Sigmoid colon (tissue), 7 donors: ENCODE data around the gene DYNC1H1. TPM values are rescaled to one million over a fixed set of nuclear protein-coding genes. Genes with fewer than 3 reads are reported as not detected.

Experiments used
- DNase-seq: peaks from one replicate; pipeline ENCODE4 v3.0.0-alpha.2; 2019
- H3K27ac ChIP-seq, 4 donors: fragments of 200-600 bp; sonication (generic); one replicate each; pipeline ENCODE4 v1.5.1; 2016 to 2019; ENCODE audit warnings: mild to moderate bottlenecking in 1 of 4
- H3K27me3 ChIP-seq, 3 donors: fragments of 200-600 bp; sonication (generic); one replicate each; pipeline ENCODE4 v1.5.1; 2019; ENCODE audit warnings: mild to moderate bottlenecking in 1 of 3
- H3K36me3 ChIP-seq, 4 donors: fragments of 200-600 bp; sonication (generic); one replicate each; pipeline ENCODE4 v1.5.1; 2016 to 2019
- H3K4me1 ChIP-seq, 4 donors: fragments of 200-600 bp; sonication (generic); one replicate each; pipeline ENCODE4 v1.5.1; 2017 to 2019
- H3K4me3 ChIP-seq, 4 donors: fragments of 200-600 bp; sonication (generic); one replicate each; pipeline ENCODE4 v1.5.1; 2017 to 2019; ENCODE audit warnings: mild to moderate bottlenecking in 2 of 4, moderate library complexity in 1 of 4
- H3K9me3 ChIP-seq, 4 donors: fragments of 200-600 bp in 3 of 4; sonication (generic) in 3 of 4; one replicate each; pipeline versions ENCODE4 v1.5.1 to v1.6.1; 2013 to 2019
- CTCF ChIP-seq, 4 experiments: fragments of 450-650 bp in 3 of 4; fragments of 200-600 bp in 1 of 4; IDR thresholded peaks; one replicate each; pipeline ENCODE4 v1.5.1; 2016 to 2019; ENCODE audit warnings: antibody characterized with exemption in 4 of 4, mild to moderate bottlenecking in 3 of 4, moderate library complexity in 2 of 4
- EP300 ChIP-seq, 4 donors: sonication (generic); formaldehyde crosslinking; IDR thresholded peaks; one replicate each; pipeline ENCODE4 v1.6.1; 2017; ENCODE audit warnings: antibody characterized with exemption in 4 of 4
- POLR2A ChIP-seq, 2 donors: fragments of 450-650 bp; IDR thresholded peaks; one replicate each; pipeline ENCODE4 v1.6.1; 2016; ENCODE audit warnings: antibody characterized with exemption in 2 of 2, mild to moderate bottlenecking in 2 of 2, moderate library complexity in 2 of 2
- POLR2AphosphoS5 ChIP-seq, 4 donors: sonication (generic); formaldehyde crosslinking; IDR thresholded peaks; one replicate each; pipeline ENCODE4 v1.6.1; 2017; ENCODE audit warnings: antibody characterized with exemption in 4 of 4
- WGBS, 2 donors: extraction: QIAGEN DNeasy Blood & Tissue Kit; methylation state at CpG; one replicate each; pipeline ENCODE4 v1.1.7; 2013; 5-methylcytosine and 5-hydroxymethylcytosine counted together
- intact Hi-C: fragments of 100-400 bp; cut with DNase I; formaldehyde crosslinking; loops from one replicate; pipeline ENCODE4 v1.15.1; 2023
- polyA plus RNA-seq, 3 donors: library from polyadenylated mRNA; stranded (reverse); fragments of 200-250 nt; gene quantifications; one replicate each; pipeline ENCODE4 v1.2.3, GENCODE V29; 2013
- total RNA-seq, 4 donors: library from RNA; depleted of rRNA; stranded (reverse); fragments of >200 nt; gene quantifications; one replicate each; pipeline ENCODE4 v1.1.0, GENCODE V29; 2016
- donor health status: healthy with polysubstance abuse.
- donor health status: Bipolar disorder and iron deficiency.
- donor health status: healthy.

Gene DYNC1H1
- total and polyA plus RNA-seq, 7 donors = 38.4 to 592 (median 320) TPM

- Histone ChIP-seq H3K4me3 (no peak overlapping the region), H3K27ac (peak overlapping the region in 2 of 4 donors; percentile 77 to 78), H3K4me1 (peaks cover 0 to 23% (median 14%) of the 10 kb centered on the region in 4 donors), H3K36me3 (peaks cover 0 to 22% (median 3%) of the 10 kb centered on the region in 4 donors), H3K9me3 (no peaks in the 10 kb centered on the region), H3K27me3 (no peaks in the 10 kb centered on the region)
- no peak for TF ChIP-seq POLR2AphosphoS5 (IDR thresholded peaks at IDR 0.05)
- TF ChIP-seq POLR2A (IDR thresholded peaks at IDR 0.05) = no peak
- no peak for TF ChIP-seq EP300 (IDR thresholded peaks at IDR 0.05)
- TF ChIP-seq CTCF (IDR thresholded peaks at IDR 0.05) = no peak
- peak; percentile 50 for DNase-seq
- WGBS, 2 donors = 98% methylated on average over 10 of the region's 10 CpGs
- intact Hi-C loops = loop anchor here (2.0 to 5.0 kb wide), 2 partner anchors 18 to 157 kb away; no protein-coding TSS in a partner anchor
These were observed 35.3 kb upstream of the DYNC1H1 start for GRCh38 chr14:101929096-101929495.

GRCh38 chr14:101929946-101930345 lies 34.4 kb upstream of the DYNC1H1 start:
- Histone ChIP-seq H3K27ac (no peak overlapping the region), H3K4me1 (peaks cover 0 to 23% (median 14%) of the 10 kb centered on the region in 4 donors), H3K9me3 (no peaks in the 10 kb centered on the region), H3K4me3 (no peak overlapping the region), H3K36me3 (peaks cover 0 to 13% (median 2%) of the 10 kb centered on the region in 4 donors), H3K27me3 (no peaks in the 10 kb centered on the region)
- intact Hi-C loops = loop anchor here (2.0 to 5.0 kb wide), 2 partner anchors 17 to 158 kb away; no protein-coding TSS in a partner anchor
- 90 to 94% methylated on average over 9 of the region's 9 CpGs for WGBS, 2 donors
- DNase-seq = peak; percentile 52
- TF ChIP-seq POLR2AphosphoS5 (IDR thresholded peaks at IDR 0.05) (no peak), POLR2A (IDR thresholded peaks at IDR 0.05) (no peak), CTCF (IDR thresholded peaks at IDR 0.05) (no peak), EP300 (IDR thresholded peaks at IDR 0.05) (no peak)

GRCh38 chr14:101932673-101933072 lies 31.7 kb upstream of the DYNC1H1 start:
- Histone ChIP-seq H3K27ac (no peak overlapping the region), H3K9me3 (no peaks in the 10 kb centered on the region), H3K27me3 (no peaks in the 10 kb centered on the region), H3K4me3 (no peak overlapping the region), H3K36me3 (peaks cover 0 to 5% (median 0%) of the 10 kb centered on the region in 4 donors), H3K4me1 (peaks cover 0 to 11% (median 6%) of the 10 kb centered on the region in 4 donors)
- peak; percentile 34 for DNase-seq
- WGBS, 2 donors = 47 to 73% methylated on average over 7 of the region's 7 CpGs
- TF ChIP-seq EP300 (IDR thresholded peaks at IDR 0.05) = no peak
- intact Hi-C loops = no loop called here

GRCh38 chr14:101933209-101933608 lies 31.2 kb upstream of the DYNC1H1 start:
- no peak overlapping the region for H3K4me3 ChIP-seq
- intact Hi-C loops = no loop called here
- H3K9me3 ChIP-seq = no peaks in the 10 kb centered on the region
- peaks cover 0 to 6% (median 2%) of the 10 kb centered on the region in 4 donors for H3K4me1 ChIP-seq
- DNase-seq = peak; percentile 56
- no peaks in the 10 kb centered on the region for H3K27me3 ChIP-seq
- 87 to 90% methylated on average over 16 of the region's 16 CpGs for WGBS, 2 donors
- H3K36me3 ChIP-seq = peaks cover 0 to 5% (median 0%) of the 10 kb centered on the region in 4 donors
- no peak for TF ChIP-seq CTCF (IDR thresholded peaks at IDR 0.05)
- no peak for TF ChIP-seq POLR2AphosphoS5 (IDR thresholded peaks at IDR 0.05)
- TF ChIP-seq POLR2A (IDR thresholded peaks at IDR 0.05) = no peak
- no peak for TF ChIP-seq EP300 (IDR thresholded peaks at IDR 0.05)
- H3K27ac ChIP-seq = no peak overlapping the region

GRCh38 chr14:101934601-101935150 lies 29.7 kb upstream of the DYNC1H1 start:
- H3K27me3 ChIP-seq = no peaks in the 10 kb centered on the region
- TF ChIP-seq CTCF (IDR thresholded peaks at IDR 0.05) (no peak), POLR2AphosphoS5 (IDR thresholded peaks at IDR 0.05) (no peak), EP300 (IDR thresholded peaks at IDR 0.05) (no peak), POLR2A (IDR thresholded peaks at IDR 0.05) (no peak)
- no peaks in the 10 kb centered on the region for H3K9me3 ChIP-seq
- intact Hi-C loops = no loop called here
- WGBS, 2 donors = 92 to 94% methylated on average over 14 of the region's 14 CpGs
- no peak overlapping the region for H3K27ac ChIP-seq
- H3K4me1 ChIP-seq = no peaks in the 10 kb centered on the region
- H3K36me3 ChIP-seq = no peaks in the 10 kb centered on the region
- DNase-seq = peak; percentile 40
- no peak overlapping the region for H3K4me3 ChIP-seq
